GM12878 (cell line): Measurements from ENCODE around the gene PPP6R1. TPM values are rescaled to one million over a fixed set of nuclear protein-coding genes. Genes with fewer than 3 reads are reported as not detected.

ENCODE experiments used
- ATF2 ChIP-seq: IDR thresholded peaks from 2 replicates; pipeline ENCODE4 v1.6.1; 2012; ENCODE audit warnings: low read length, inconsistent platforms
- BHLHE40 ChIP-seq, 2 experiments: fragments of 450-650 bp in 1 of 2; IDR thresholded peaks; 2 replicates each; pipeline ENCODE4 v1.6.1; 2011 to 2017; ENCODE audit warnings: low read depth in 2 of 2, borderline replicate concordance in 1 of 2, improper control_type of control experiment in 1 of 2, low read length in 1 of 2, mild to moderate bottlenecking in 1 of 2
- CBX5 ChIP-seq: sonication (generic); IDR thresholded peaks from 2 replicates; pipeline ENCODE4 v1.6.1; 2016; ENCODE audit warnings: low read depth, moderate library complexity, mild to moderate bottlenecking, inconsistent platforms
- CEBPB ChIP-seq, 2 experiments: fragments of 150-350 bp in 1 of 2; IDR thresholded peaks; 2 replicates each; pipeline ENCODE4 v1.6.1; 2012 to 2014; ENCODE audit warnings: low read depth in 2 of 2, low read length in 2 of 2, borderline replicate concordance in 1 of 2, inconsistent platforms in 1 of 2
- CHD4 ChIP-seq: fragments of 200-600 bp; sonication (generic); IDR thresholded peaks from 2 replicates; pipeline ENCODE4 v1.6.1; 2016; ENCODE audit warnings: mild to moderate bottlenecking
- EED ChIP-seq: sonication (generic); IDR thresholded peaks from 2 replicates; pipeline ENCODE4 v1.6.1; 2016; ENCODE audit warnings: antibody characterized with exemption, low read depth
- EGR1 ChIP-seq, 2 experiments: IDR thresholded peaks; 1 replicate in 1 of 2; 2 replicates in 1 of 2; pipeline ENCODE4 v1.6.1; 2011 to 2012; ENCODE audit warnings: low read depth in 2 of 2, low read length in 2 of 2, borderline replicate concordance in 1 of 2, mild to moderate bottlenecking in 1 of 2, moderate library complexity in 1 of 2
- IKZF1 ChIP-seq: fragments of 450-650 bp; conservative IDR thresholded peaks from 2 replicates; pipeline ENCODE4 v1.6.1; 2017; ENCODE audit warnings: antibody characterized with exemption, mild to moderate bottlenecking
- IRF3 ChIP-seq: fragments of 450-650 bp; IDR thresholded peaks from 2 replicates; pipeline ENCODE4 v1.6.1; 2014; ENCODE audit warnings: mild to moderate bottlenecking
- IRF5 ChIP-seq: fragments of 450-650 bp; IDR thresholded peaks from 2 replicates; pipeline ENCODE4 v1.6.1; 2017; ENCODE audit warnings: borderline replicate concordance
- KLF5 ChIP-seq: fragments of 450-650 bp; IDR thresholded peaks from 2 replicates; pipeline ENCODE4 v1.6.1; 2014; ENCODE audit warnings: mild to moderate bottlenecking; ENCODE audit not compliant: partially characterized antibody
- LARP7 ChIP-seq: fragments of 450-650 bp; IDR thresholded peaks from 2 replicates; pipeline ENCODE4 v1.6.1; 2017; ENCODE audit warnings: mild to moderate bottlenecking
- NR2C1 ChIP-seq: fragments of 450-650 bp; IDR thresholded peaks from 2 replicates; pipeline ENCODE4 v1.6.1; 2017; ENCODE audit warnings: antibody characterized with exemption, mild to moderate bottlenecking, moderate library complexity
- PBX3 ChIP-seq: IDR thresholded peaks from 2 replicates; pipeline ENCODE4 v1.6.1; 2011; ENCODE audit warnings: mild to moderate bottlenecking, low read depth, low read length, moderate library complexity; ENCODE audit not compliant: insufficient replicate concordance
- POLR2AphosphoS5 ChIP-seq: IDR thresholded peaks from 2 replicates; pipeline ENCODE4 v1.6.1; 2011; ENCODE audit warnings: mild to moderate bottlenecking, low read length, inconsistent platforms
- REST ChIP-seq: IDR thresholded peaks from 2 replicates; pipeline ENCODE4 v1.6.1; 2012; ENCODE audit warnings: mild to moderate bottlenecking, low read depth, low read length
- YBX1 ChIP-seq: fragments of 450-650 bp; IDR thresholded peaks from 2 replicates; pipeline ENCODE4 v1.6.1; 2016; ENCODE audit warnings: antibody characterized with exemption
- YY1 ChIP-seq: IDR thresholded peaks from 2 replicates; pipeline ENCODE4 v1.6.1; 2011; ENCODE audit warnings: low read depth, mild to moderate bottlenecking, low read length
- ZNF384 ChIP-seq: IDR thresholded peaks from 2 replicates; pipeline ENCODE4 v1.6.1; 2012; ENCODE audit warnings: low read depth, mild to moderate bottlenecking, low read length, improper control_type of control experiment, borderline replicate concordance
- polyA plus RNA-seq, 11 experiments: library from polyadenylated mRNA; depleted of rRNA in 4 of 11; unstranded in 6 of 11; stranded (reverse) in 5 of 11; fragments of >200 nt; fragmentation: Nextera tagmentation in 4 of 11; fragmentation: Illumina TruSeq in 1 of 11; extraction: Ambion mirVana in 4 of 11; extraction: Trizol in 1 of 11; gene quantifications; 1 replicate in 1 of 11; 2 replicates in 10 of 11; pipeline versions ENCODE4 v1.2.1 to v1.2.3, GENCODE V29; 2011 to 2016; ENCODE audit warnings: inconsistent platforms in 2 of 11, missing spikeins in 2 of 11, low read depth in 1 of 11
- total RNA-seq, 4 experiments: library from RNA; depleted of rRNA in 3 of 4; stranded (reverse); fragments of >200 nt in 3 of 4; fragmentation: Illumina TruSeq in 1 of 4; extraction: Trizol in 1 of 4; gene quantifications; 2 replicates each; pipeline versions ENCODE4 v1.2.1 to v1.2.3, GENCODE V29; 2013 to 2021

Gene PPP6R1
- total and polyA plus RNA-seq, 10 of the 15 experiments (the other 5 are each of a cell fraction or from before 2014, with no cell fraction given): 0.80 to 173 (median 63.7) TPM

- TF ChIP-seq CHD4: no peak
- peak in 1 of 2 experiments; percentile 35; a peak in 1 of 3 replicates for TF ChIP-seq EGR1 (IDR thresholded peaks at IDR 0.05; ENCODE audit: borderline replicate concordance in 1 of 2, low read depth in 2 of 2, low read length in 2 of 2)
- TF ChIP-seq CEBPB (IDR thresholded peaks at IDR 0.05; ENCODE audit: borderline replicate concordance in 1 of 2, low read depth in 2 of 2, low read length in 2 of 2): peak in 1 of 2 experiments; percentile 24; a peak in 1 of 4 replicates
- peak; percentile 89 for TF ChIP-seq YY1
- TF ChIP-seq BHLHE40 (IDR thresholded peaks at IDR 0.05; ENCODE audit: borderline replicate concordance in 1 of 2, low read depth in 2 of 2, low read length in 1 of 2): peak; percentile 64 to 92
- TF ChIP-seq ZNF384: no peak
- 0 out of 2 replicates have a peak, but pooled peaks have one; percentile 88 for TF ChIP-seq CBX5
- TF ChIP-seq YBX1: no peak
- peak; percentile 94 for TF ChIP-seq KLF5
- no peak; the same call in 1 of the 2 replicates for TF ChIP-seq ATF2
- TF ChIP-seq PBX3: peak; percentile 35
- peak; percentile 79 for TF ChIP-seq EED
- TF ChIP-seq IRF3: 0 out of 2 replicates have a peak, but pooled peaks have one; percentile 12
- peak; percentile 50 for TF ChIP-seq LARP7
- TF ChIP-seq IRF5: no peak
- TF ChIP-seq NR2C1: peak; percentile 73
- peak; percentile 92 for TF ChIP-seq POLR2AphosphoS5
- TF ChIP-seq IKZF1: peak; percentile 100
- TF ChIP-seq REST: no peak; the same call in 1 of the 2 replicates
These were observed at the start of gene PPP6R1 (continued) for GRCh38 chr19:55258828-55259539.
